ENCODE measurements around the gene PTPRK.

PTPRK gene

DNA sequence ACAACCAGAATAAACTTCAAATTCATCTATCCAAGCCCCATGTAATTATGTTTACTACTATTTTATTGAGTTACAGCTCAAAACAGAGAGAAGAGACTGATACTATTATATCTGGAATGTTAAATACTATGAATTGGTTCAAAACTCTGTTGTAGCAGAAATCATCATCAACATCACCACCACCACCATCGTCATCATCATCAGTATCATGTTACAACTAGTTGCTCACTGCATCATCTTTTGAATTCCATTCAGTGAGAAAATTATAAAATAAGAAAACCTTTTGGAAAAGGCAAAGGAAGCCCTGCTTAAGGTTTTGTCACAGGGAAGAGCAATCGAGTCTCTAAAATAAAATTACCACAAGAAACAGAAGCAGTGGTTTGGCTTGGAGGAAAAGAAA lies 583.3 kb downstream of the PTPRK start:
- Histone ChIP-seq H3K9ac (ENCODE audit: low read depth, low read length, poor library complexity) (no peak overlapping the region), H3K18ac (ENCODE audit: low read length) (no peak overlapping the region), H3K36me3 (replicated peaks in 1 of 2; ENCODE audit: control insufficient read depth in 2 of 2, insufficient read depth in 2 of 2, low read length in 2 of 2) (no peaks in the 10 kb centered on the region), H3K79me1 (ENCODE audit: low read depth, low read length) (no peaks in the 10 kb centered on the region), H3K4me1 (ENCODE audit: control insufficient read depth in 2 of 2, insufficient read depth in 1 of 2, low read depth in 1 of 2, low read length in 2 of 2) (no peaks in the 10 kb centered on the region), H3K14ac (ENCODE audit: low read length) (no peak overlapping the region), H2BK5ac (ENCODE audit: low read length) (no peak overlapping the region), H2AK5ac (ENCODE audit: low read depth, low read length) (no peak overlapping the region), H4K8ac (ENCODE audit: low read depth, low read length) (no peak overlapping the region), H3K27ac (replicated peaks; ENCODE audit: low read length) (no peak overlapping the region), H3K23ac (ENCODE audit: low read depth, low read length, poor library complexity) (no peak overlapping the region), H2BK15ac (ENCODE audit: low read length) (no peak overlapping the region), H3K27me3 (ENCODE audit: control insufficient read depth in 3 of 3, insufficient read depth in 3 of 3, low read depth in 1 of 3, low read length in 3 of 3) (no peaks in the 10 kb centered on the region), H4K91ac (ENCODE audit: low read depth, low read length, poor library complexity) (no peak overlapping the region), H3K4me3 (ENCODE audit: low read length in 2 of 2) (no peak overlapping the region), H3K4ac (ENCODE audit: low read length) (no peak overlapping the region), H3K4me2 (ENCODE audit: insufficient read depth, low read length, poor library complexity, severe bottlenecking) (no peak overlapping the region), H2BK12ac (ENCODE audit: low read length) (no peak overlapping the region), H3K9me3 (replicated peaks in 1 of 2; ENCODE audit: control insufficient read depth in 2 of 2, insufficient read depth in 1 of 2, low read depth in 1 of 2, low read length in 2 of 2) (peaks cover 4 to 7% of the 10 kb centered on the region in 2 donors), H2BK120ac (ENCODE audit: low read depth, low read length) (no peak overlapping the region), H2AFZ (ENCODE audit: low read length) (no peak overlapping the region)
- DNase-seq (ENCODE audit: low spot score), result no peak
- WGBS, 2 donors (ENCODE audit: extremely low coverage in 2 of 2, insufficient read length in 2 of 2, insufficient replicate concordance in 1 of 2), result no CpG with 5 or more reads among the region's 2 CpGs

DNA sequence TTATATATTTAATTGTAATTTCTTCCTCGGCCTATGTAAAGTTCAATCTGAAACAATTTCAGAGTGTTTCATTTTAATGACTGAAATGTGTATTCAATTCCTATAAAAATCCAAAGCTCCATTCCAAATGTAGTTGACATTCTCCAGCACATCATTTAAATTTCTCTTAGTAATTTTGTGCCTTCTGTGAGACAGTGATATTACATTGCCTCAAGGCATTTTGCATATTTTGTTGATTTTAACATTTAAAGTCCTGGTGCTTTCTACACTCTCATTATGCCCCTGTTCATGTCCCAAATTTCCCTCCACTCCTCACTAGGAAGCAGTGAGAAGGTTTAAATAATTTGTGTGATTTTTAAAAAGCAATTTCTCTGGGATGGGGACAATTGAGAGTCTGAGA lies 585.4 kb downstream of the PTPRK start:
- no CpG with 5 or more reads among the region's 1 CpG for WGBS, 2 donors (ENCODE audit: extremely low coverage in 2 of 2, insufficient read length in 2 of 2, insufficient replicate concordance in 1 of 2)
- Histone ChIP-seq H2BK15ac (ENCODE audit: low read length) (no peak overlapping the region), H3K4ac (ENCODE audit: low read length) (no peak overlapping the region), H3K18ac (ENCODE audit: low read length) (no peak overlapping the region), H2BK120ac (ENCODE audit: low read depth, low read length) (no peak overlapping the region), H3K9me3 (replicated peaks in 1 of 2; ENCODE audit: control insufficient read depth in 2 of 2, insufficient read depth in 1 of 2, low read depth in 1 of 2, low read length in 2 of 2) (peaks cover 4 to 7% of the 10 kb centered on the region in 2 donors), H3K23ac (ENCODE audit: low read depth, low read length, poor library complexity) (no peak overlapping the region), H2BK12ac (ENCODE audit: low read length) (no peak overlapping the region), H3K9ac (ENCODE audit: low read depth, low read length, poor library complexity) (no peak overlapping the region), H3K4me3 (ENCODE audit: low read length in 2 of 2) (no peak overlapping the region), H3K36me3 (replicated peaks in 1 of 2; ENCODE audit: control insufficient read depth in 2 of 2, insufficient read depth in 2 of 2, low read length in 2 of 2) (no peaks in the 10 kb centered on the region), H2AFZ (ENCODE audit: low read length) (no peak overlapping the region), H4K91ac (ENCODE audit: low read depth, low read length, poor library complexity) (no peak overlapping the region), H3K4me1 (ENCODE audit: control insufficient read depth in 2 of 2, insufficient read depth in 1 of 2, low read depth in 1 of 2, low read length in 2 of 2) (no peaks in the 10 kb centered on the region), H2AK5ac (ENCODE audit: low read depth, low read length) (no peak overlapping the region), H3K14ac (ENCODE audit: low read length) (no peak overlapping the region), H2BK5ac (ENCODE audit: low read length) (no peak overlapping the region), H3K79me1 (ENCODE audit: low read depth, low read length) (no peaks in the 10 kb centered on the region), H3K27ac (replicated peaks; ENCODE audit: low read length) (no peak overlapping the region), H3K4me2 (ENCODE audit: insufficient read depth, low read length, poor library complexity, severe bottlenecking) (no peak overlapping the region), H3K27me3 (ENCODE audit: control insufficient read depth in 3 of 3, insufficient read depth in 3 of 3, low read depth in 1 of 3, low read length in 3 of 3) (no peaks in the 10 kb centered on the region), H4K8ac (ENCODE audit: low read depth, low read length) (no peak overlapping the region)
- DNase-seq (ENCODE audit: low spot score), result no peak

DNA sequence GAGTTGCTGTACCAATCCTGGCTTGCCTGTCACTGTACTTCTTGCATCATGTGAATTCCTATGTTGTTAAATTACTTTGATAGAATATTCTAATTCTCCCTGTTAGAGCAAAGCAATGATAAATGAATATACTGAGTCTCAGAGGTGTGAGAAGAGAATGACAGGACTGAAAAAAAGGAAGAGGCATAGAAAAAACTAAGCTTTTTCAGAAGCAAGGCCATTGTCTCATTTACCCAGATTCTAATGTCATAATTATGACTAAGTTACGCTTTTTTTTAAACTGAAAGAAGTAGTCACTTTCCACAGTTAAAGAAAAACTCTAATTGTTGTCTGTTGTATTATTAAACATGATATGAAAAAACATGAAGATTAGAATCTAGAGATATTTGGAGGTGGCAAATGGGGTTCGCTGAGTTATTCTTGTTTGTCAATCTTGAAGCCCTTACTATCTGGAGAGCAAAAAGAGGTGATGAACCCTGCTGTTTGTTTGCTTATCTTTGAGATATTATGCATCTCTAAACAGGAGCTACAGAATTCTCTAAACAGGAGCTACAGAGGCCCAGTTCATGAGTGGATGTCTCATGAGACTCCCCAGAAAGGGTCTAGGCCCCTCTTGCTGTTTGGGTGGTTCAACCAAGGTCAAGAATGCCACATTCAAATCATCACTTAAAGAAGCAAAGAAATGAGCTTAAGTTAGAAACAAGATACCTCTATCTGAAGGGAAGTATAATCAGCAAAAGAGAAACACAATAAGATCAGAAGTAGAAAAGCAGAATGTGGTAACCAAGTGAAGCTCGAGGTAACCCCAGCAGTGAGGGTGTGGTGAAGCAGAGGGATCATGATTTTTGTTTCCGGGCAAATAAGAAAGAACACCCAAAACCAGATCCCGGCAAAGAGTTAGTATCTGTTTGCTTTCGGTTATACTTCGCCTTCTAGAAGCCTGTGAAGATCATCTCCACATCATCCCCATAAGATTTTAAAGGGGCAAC lies 586.3 kb downstream of the PTPRK start:
- Histone ChIP-seq H3K4me3 (ENCODE audit: low read length in 2 of 2) (no peak overlapping the region), H3K9ac (ENCODE audit: low read depth, low read length, poor library complexity) (no peak overlapping the region), H2BK120ac (ENCODE audit: low read depth, low read length) (no peak overlapping the region), H3K27ac (replicated peaks; ENCODE audit: low read length) (no peak overlapping the region), H2AK5ac (ENCODE audit: low read depth, low read length) (no peak overlapping the region), H2BK15ac (ENCODE audit: low read length) (no peak overlapping the region), H4K8ac (ENCODE audit: low read depth, low read length) (no peak overlapping the region), H2BK5ac (ENCODE audit: low read length) (no peak overlapping the region), H2AFZ (ENCODE audit: low read length) (no peak overlapping the region), H3K4me1 (ENCODE audit: control insufficient read depth in 2 of 2, insufficient read depth in 1 of 2, low read depth in 1 of 2, low read length in 2 of 2) (no peaks in the 10 kb centered on the region), H3K36me3 (replicated peaks in 1 of 2; ENCODE audit: control insufficient read depth in 2 of 2, insufficient read depth in 2 of 2, low read length in 2 of 2) (no peaks in the 10 kb centered on the region), H3K4me2 (ENCODE audit: insufficient read depth, low read length, poor library complexity, severe bottlenecking) (no peak overlapping the region), H3K9me3 (replicated peaks in 1 of 2; ENCODE audit: control insufficient read depth in 2 of 2, insufficient read depth in 1 of 2, low read depth in 1 of 2, low read length in 2 of 2) (peaks cover 4 to 7% of the 10 kb centered on the region in 2 donors), H2BK12ac (ENCODE audit: low read length) (no peak overlapping the region), H3K4ac (ENCODE audit: low read length) (no peak overlapping the region), H3K14ac (ENCODE audit: low read length) (no peak overlapping the region), H3K79me1 (ENCODE audit: low read depth, low read length) (no peaks in the 10 kb centered on the region), H3K18ac (ENCODE audit: low read length) (no peak overlapping the region), H3K23ac (ENCODE audit: low read depth, low read length, poor library complexity) (no peak overlapping the region), H3K27me3 (ENCODE audit: control insufficient read depth in 3 of 3, insufficient read depth in 3 of 3, low read depth in 1 of 3, low read length in 3 of 3) (no peaks in the 10 kb centered on the region), H4K91ac (ENCODE audit: low read depth, low read length, poor library complexity) (no peak overlapping the region)
- WGBS, 2 donors (ENCODE audit: extremely low coverage in 2 of 2, insufficient read length in 2 of 2, insufficient replicate concordance in 1 of 2), result no CpG with 5 or more reads among the region's 7 CpGs
- DNase-seq (ENCODE audit: low spot score), result no peak

DNA sequence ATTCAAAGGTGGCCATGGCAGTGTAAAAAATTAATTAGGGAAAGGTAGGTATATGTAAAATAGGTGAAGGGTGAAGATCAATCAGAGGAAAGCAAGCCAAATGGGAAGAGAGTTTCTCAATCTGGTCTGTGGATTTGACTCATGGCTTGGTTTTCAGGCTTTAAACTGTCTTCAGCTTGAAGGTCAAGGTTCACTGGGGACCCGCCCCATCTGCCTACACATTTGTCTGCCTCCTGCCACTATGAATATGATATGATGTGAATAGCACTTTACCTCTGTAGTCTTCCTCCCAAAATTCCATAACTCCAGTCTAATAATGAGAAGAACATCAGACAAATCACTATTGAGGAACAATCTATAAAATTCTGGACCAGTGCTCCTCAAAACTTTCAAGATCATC lies 587.3 kb downstream of the PTPRK start:
- H2AK5ac ChIP-seq (ENCODE audit: low read depth, low read length), result no peak overlapping the region
- H3K23ac ChIP-seq (ENCODE audit: low read depth, low read length, poor library complexity), result no peak overlapping the region
- peaks cover 4 to 7% of the 10 kb centered on the region in 2 donors for H3K9me3 ChIP-seq (replicated peaks in 1 of 2; ENCODE audit: control insufficient read depth in 2 of 2, insufficient read depth in 1 of 2, low read depth in 1 of 2, low read length in 2 of 2)
- no peak overlapping the region for H3K18ac ChIP-seq (ENCODE audit: low read length)
- H3K27ac ChIP-seq (replicated peaks; ENCODE audit: low read length), result no peak overlapping the region
- no peak overlapping the region for H4K91ac ChIP-seq (ENCODE audit: low read depth, low read length, poor library complexity)
- WGBS, 2 donors (ENCODE audit: extremely low coverage in 2 of 2, insufficient read length in 2 of 2, insufficient replicate concordance in 1 of 2), result no CpG with 5 or more reads among the region's 1 CpG
- H2BK15ac ChIP-seq (ENCODE audit: low read length), result no peak overlapping the region
- H3K9ac ChIP-seq (ENCODE audit: low read depth, low read length, poor library complexity), result no peak overlapping the region
- H4K8ac ChIP-seq (ENCODE audit: low read depth, low read length), result no peak overlapping the region
- no peaks in the 10 kb centered on the region for H3K36me3 ChIP-seq (replicated peaks in 1 of 2; ENCODE audit: control insufficient read depth in 2 of 2, insufficient read depth in 2 of 2, low read length in 2 of 2)
- no peak overlapping the region for H3K14ac ChIP-seq (ENCODE audit: low read length)
- no peak overlapping the region for H3K4ac ChIP-seq (ENCODE audit: low read length)
- H2AFZ ChIP-seq (ENCODE audit: low read length), result no peak overlapping the region
- no peak overlapping the region for H2BK5ac ChIP-seq (ENCODE audit: low read length)
- H3K4me1 ChIP-seq (ENCODE audit: control insufficient read depth in 2 of 2, insufficient read depth in 1 of 2, low read depth in 1 of 2, low read length in 2 of 2), result no peaks in the 10 kb centered on the region
- no peaks in the 10 kb centered on the region for H3K79me1 ChIP-seq (ENCODE audit: low read depth, low read length)
- H2BK12ac ChIP-seq (ENCODE audit: low read length), result no peak overlapping the region
- no peak overlapping the region for H3K4me3 ChIP-seq (ENCODE audit: low read length in 2 of 2)
- no peak for DNase-seq (ENCODE audit: low spot score)
- no peak overlapping the region for H2BK120ac ChIP-seq (ENCODE audit: low read depth, low read length)
- no peak overlapping the region for H3K4me2 ChIP-seq (ENCODE audit: insufficient read depth, low read length, poor library complexity, severe bottlenecking)
- H3K27me3 ChIP-seq (ENCODE audit: control insufficient read depth in 3 of 3, insufficient read depth in 3 of 3, low read depth in 1 of 3, low read length in 3 of 3), result no peaks in the 10 kb centered on the region
